CD4-positive, alpha-beta memory T cell (primary cell): ENCODE measurements around the gene FOXL2. TPM values are rescaled to one million over a fixed set of nuclear protein-coding genes. Genes with fewer than 3 reads are reported as not detected.

Source experiments
- CTCF ChIA-PET: fragments of 350-600 bp; sonication (Branson Sonifier 250); formaldehyde crosslinking; loops from one replicate; lab custom pipeline; 2021; ENCODE audit warnings: inconsistent platforms; ENCODE audit not compliant: partially characterized antibody; lab: Charles Lee
- POLR2A ChIA-PET: fragments of 350-600 bp; sonication (Branson Sonifier 250); formaldehyde crosslinking; loops from one replicate; lab custom pipeline; 2021; ENCODE audit not compliant: partially characterized antibody; lab: Charles Lee
- DNase-seq, 5 donors: peaks; one replicate each; pipeline versions ENCODE4 v3.0.0 to v3.0.0-alpha.2; 2020 to 2022; ENCODE audit warnings: mixed read lengths in 1 of 5
- H3K27ac ChIP-seq: one replicate; pipeline ENCODE4 v1.7.0; 2013; ENCODE audit warnings: low read depth, low read length
- H3K27me3 ChIP-seq: 2 replicates; pipeline ENCODE4 v1.7.0; 2013; ENCODE audit warnings: mild to moderate bottlenecking, low read length, moderate library complexity; ENCODE audit not compliant: insufficient read depth
- H3K36me3 ChIP-seq: 2 replicates; pipeline ENCODE4 v1.7.0; 2013; ENCODE audit warnings: mild to moderate bottlenecking, low read length, moderate library complexity; ENCODE audit not compliant: insufficient read depth
- H3K4me1 ChIP-seq: 2 replicates; pipeline ENCODE4 v1.7.0; 2013; ENCODE audit warnings: mild to moderate bottlenecking, low read length, moderate library complexity; ENCODE audit not compliant: insufficient read depth
- H3K4me3 ChIP-seq, 2 donors: one replicate each; pipeline ENCODE4 v1.7.0; 2013; ENCODE audit warnings: low read length in 2 of 2, mild to moderate bottlenecking in 1 of 2
- H3K9me3 ChIP-seq, 2 donors: one replicate each; pipeline ENCODE4 v1.7.0; 2013; ENCODE audit warnings: low read length in 2 of 2, control low read depth in 1 of 2; ENCODE audit not compliant: control insufficient read depth in 1 of 2
- H3K27ac Mint-ChIP-seq, 7 donors: one replicate each; pipeline ENCODE4 v1.8.0; 2020 to 2021; ENCODE audit warnings: mixed read lengths in 7 of 7, mild to moderate bottlenecking in 6 of 7, inconsistent platforms in 3 of 7, moderate library complexity in 3 of 7
- H3K27me3 Mint-ChIP-seq, 2 donors: one replicate each; pipeline ENCODE4 v1.8.0; 2020 to 2021; ENCODE audit warnings: mixed read lengths in 2 of 2
- H3K36me3 Mint-ChIP-seq, 2 donors: one replicate each; pipeline ENCODE4 v1.8.0; 2020 to 2021; ENCODE audit warnings: mixed read lengths in 2 of 2, inconsistent platforms in 1 of 2, mild to moderate bottlenecking in 1 of 2
- H3K4me1 Mint-ChIP-seq, 4 donors: one replicate each; pipeline ENCODE4 v1.8.0; 2020 to 2021; ENCODE audit warnings: mixed read lengths in 4 of 4, mild to moderate bottlenecking in 1 of 4
- H3K4me3 Mint-ChIP-seq, 8 donors: one replicate each; pipeline ENCODE4 v1.8.0; 2020 to 2021; ENCODE audit warnings: mixed read lengths in 8 of 8, mild to moderate bottlenecking in 7 of 8, moderate library complexity in 6 of 8, inconsistent platforms in 3 of 8
- H3K9me3 Mint-ChIP-seq, 8 donors: one replicate each; pipeline ENCODE4 v1.8.0; 2020 to 2021; ENCODE audit warnings: mixed read lengths in 8 of 8, mild to moderate bottlenecking in 5 of 8, inconsistent platforms in 3 of 8, moderate library complexity in 1 of 8
- intact Hi-C: fragments of 100-400 bp; cut with micrococcal nuclease; formaldehyde crosslinking; loops from one replicate; pipeline ENCODE4 v1.15.1; 2023
- polyA plus RNA-seq, 2 donors: library from polyadenylated mRNA; unstranded; fragments of 300-500 nt; fragmentation: Illumina TruSeq; gene quantifications; one replicate each; pipeline ENCODE4 v1.2.3, GENCODE V29; 2021
- total RNA-seq, 2 experiments: library from RNA; stranded (reverse); gene quantifications; one replicate each; pipeline ENCODE4 v1.2.3, GENCODE V29; 2021

Gene FOXL2
- total and polyA plus RNA-seq, 4 experiments from 2014 or later, result not detected

DNA sequence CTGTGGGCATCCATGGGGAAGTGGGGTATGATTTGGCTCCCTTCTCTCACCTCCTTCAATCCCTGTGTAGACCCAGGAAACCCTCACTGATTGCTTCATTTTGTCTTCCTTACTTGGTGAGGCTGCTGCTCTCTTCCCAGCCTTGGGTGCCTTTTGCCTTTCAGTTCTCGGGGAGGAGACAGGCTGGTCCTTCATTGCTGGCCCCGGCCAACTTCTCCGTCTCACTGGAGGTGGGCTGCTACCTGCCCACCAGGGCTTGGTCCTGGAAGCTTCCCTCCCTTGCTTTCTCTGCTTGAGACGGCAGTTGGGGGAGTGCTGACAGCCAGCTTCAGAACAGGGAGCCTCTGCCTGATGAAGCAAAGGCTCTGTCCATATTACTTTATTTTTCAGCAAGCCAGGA is 4.7 kb downstream of the FOXL2 start:
- Mint-ChIP-seq H3K27ac (no peak overlapping the region), H3K27me3 (peaks cover 66 to 70% of the 10 kb centered on the region in 2 donors), H3K36me3 (peaks cover 1 to 4% of the 10 kb centered on the region in 2 donors), H3K4me3 (peak overlapping the region in 2 of 8 donors; percentile 0 to 1), H3K4me1 (peaks cover 21 to 55% (median 35%) of the 10 kb centered on the region in 4 donors), H3K9me3 (peaks cover 0 to 12% (median 0%) of the 10 kb centered on the region in 8 donors)
- POLR2A ChIA-PET, result interaction anchor here (0.9 kb wide), 1 partner anchor 334 kb away, joined by 3 read pairs; the partner anchor contains the start of gene FAIM
- Histone ChIP-seq H3K4me3 (no peak overlapping the region), H3K36me3 (no peaks in the 10 kb centered on the region), H3K27me3 (peaks cover 73% of the 10 kb centered on the region), H3K4me1 (peaks cover 55% of the 10 kb centered on the region), H3K9me3 (no peaks in the 10 kb centered on the region), H3K27ac (no peak overlapping the region)
- CTCF ChIA-PET, result interaction anchor here (1.0 to 15.1 kb wide), 3 partner anchors 13 to 388 kb away, joined by 3 to 272 read pairs (median 6); no protein-coding TSS in a partner anchor
- no peak for DNase-seq
- intact Hi-C loops, result loop anchor here (10.0 kb wide), 2 partner anchors 607 to 757 kb away; partner anchors contain the start of gene ARMC8

GRCh38 chr3:138941259-138941885 is 5.6 kb downstream of the FOXL2 start:
- no peak for DNase-seq
- intact Hi-C loops, result loop anchor here (10.0 kb wide), 2 partner anchors 607 to 757 kb away; partner anchors contain the start of gene ARMC8
- H3K4me1 ChIP-seq, result peaks cover 56% of the 10 kb centered on the region

DNA sequence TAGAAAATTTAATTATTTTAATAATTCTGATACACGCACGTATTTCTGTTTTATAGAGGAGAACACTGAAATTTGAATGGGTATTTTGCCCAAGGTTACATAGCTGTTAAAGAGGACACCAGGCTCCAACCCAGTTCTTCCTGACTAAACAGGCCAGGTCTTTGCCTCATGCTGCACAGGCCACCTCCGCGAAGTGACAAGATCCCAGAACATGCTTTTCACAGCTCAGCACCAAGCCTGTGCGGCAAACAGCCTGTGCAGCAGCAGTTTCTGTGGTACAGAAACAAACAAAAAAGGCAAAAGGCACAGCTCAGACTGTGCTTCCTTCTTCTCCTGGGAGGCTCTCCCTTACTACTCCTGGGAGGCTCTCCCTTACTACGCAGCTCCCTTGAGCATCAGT is 6.5 kb downstream of the FOXL2 start:
- CTCF ChIA-PET, result interaction anchor here (1.0 to 15.1 kb wide), 4 partner anchors 10 to 342 kb away, joined by 3 to 272 read pairs (median 4); no protein-coding TSS in a partner anchor
- Histone ChIP-seq H3K36me3 (no peaks in the 10 kb centered on the region), H3K4me1 (peaks cover 61% of the 10 kb centered on the region), H3K4me3 (no peak overlapping the region), H3K27ac (no peak overlapping the region), H3K9me3 (no peaks in the 10 kb centered on the region), H3K27me3 (peaks cover 87% of the 10 kb centered on the region)
- Mint-ChIP-seq H3K36me3 (peaks cover 1 to 4% of the 10 kb centered on the region in 2 donors), H3K4me3 (no peak overlapping the region), H3K4me1 (peaks cover 26 to 66% (median 45%) of the 10 kb centered on the region in 4 donors), H3K27ac (no peak overlapping the region), H3K27me3 (peaks cover 72 to 80% of the 10 kb centered on the region in 2 donors), H3K9me3 (peaks cover 0 to 12% (median 0%) of the 10 kb centered on the region in 8 donors)
- POLR2A ChIA-PET, result no interaction called here
- no peak for DNase-seq
- intact Hi-C loops, result loop anchor here (10.0 kb wide), 2 partner anchors 606 to 756 kb away; partner anchors contain the start of gene ARMC8

More at GRCh38 chr3:138941259-138941885, 5.6 kb downstream of the FOXL2 start:
- H3K4me3 Mint-ChIP-seq, result no peak overlapping the region
- H3K27ac ChIP-seq, result no peak overlapping the region
- no peak overlapping the region for H3K4me3 ChIP-seq
- peaks cover 23 to 59% (median 40%) of the 10 kb centered on the region in 4 donors for H3K4me1 Mint-ChIP-seq
- H3K9me3 ChIP-seq, result no peaks in the 10 kb centered on the region
- ChIA-PET POLR2A (interaction anchor here (0.9 kb wide), 1 partner anchor 333 kb away, joined by 3 read pairs; the partner anchor contains the start of gene FAIM), CTCF (interaction anchor here (1.0 to 15.1 kb wide), 6 partner anchors 9 to 389 kb away, joined by 3 to 272 read pairs (median 4); no protein-coding TSS in a partner anchor)
- H3K36me3 ChIP-seq, result no peaks in the 10 kb centered on the region
- H3K27ac Mint-ChIP-seq, result peak overlapping the region in 1 of 7 donors; percentile 28
- H3K9me3 Mint-ChIP-seq, result peaks cover 0 to 12% (median 0%) of the 10 kb centered on the region in 8 donors
- H3K27me3 Mint-ChIP-seq, result peaks cover 72 to 73% of the 10 kb centered on the region in 2 donors
- peaks cover 1 to 4% of the 10 kb centered on the region in 2 donors for H3K36me3 Mint-ChIP-seq
- peaks cover 82% of the 10 kb centered on the region for H3K27me3 ChIP-seq

- no peak overlapping the region for H3K4me3 ChIP-seq
- no peaks in the 10 kb centered on the region for H3K9me3 ChIP-seq
- no peak for DNase-seq
- no peak overlapping the region for H3K27ac Mint-ChIP-seq
- H3K27me3 ChIP-seq, result peaks cover 82% of the 10 kb centered on the region
- intact Hi-C loops, result loop anchor here (5.0 to 10.0 kb wide), 3 partner anchors 403 to 755 kb away; partner anchors contain the start of genes ARMC8 and MRPS22
- H3K36me3 Mint-ChIP-seq, result peaks cover 0 to 1% of the 10 kb centered on the region in 2 donors
- ChIA-PET CTCF (interaction anchor here (1.4 to 15.1 kb wide), 3 partner anchors 11 to 18 kb away, joined by 3 to 272 read pairs (median 6); no protein-coding TSS in a partner anchor), POLR2A (no interaction called here)
- no peak overlapping the region for H3K27ac ChIP-seq
- peak overlapping the region in 2 of 8 donors; percentile 7 to 59 for H3K4me3 Mint-ChIP-seq
- H3K36me3 ChIP-seq, result no peaks in the 10 kb centered on the region
- peaks cover 71 to 80% of the 10 kb centered on the region in 2 donors for H3K27me3 Mint-ChIP-seq
- H3K9me3 Mint-ChIP-seq, result peaks cover 0 to 6% (median 0%) of the 10 kb centered on the region in 8 donors
- peaks cover 55% of the 10 kb centered on the region for H3K4me1 ChIP-seq
- H3K4me1 Mint-ChIP-seq, result peaks cover 22 to 59% (median 39%) of the 10 kb centered on the region in 4 donors
These were observed 7.2 kb downstream of the FOXL2 start for GRCh38 chr3:138939561-138940241.

DNA sequence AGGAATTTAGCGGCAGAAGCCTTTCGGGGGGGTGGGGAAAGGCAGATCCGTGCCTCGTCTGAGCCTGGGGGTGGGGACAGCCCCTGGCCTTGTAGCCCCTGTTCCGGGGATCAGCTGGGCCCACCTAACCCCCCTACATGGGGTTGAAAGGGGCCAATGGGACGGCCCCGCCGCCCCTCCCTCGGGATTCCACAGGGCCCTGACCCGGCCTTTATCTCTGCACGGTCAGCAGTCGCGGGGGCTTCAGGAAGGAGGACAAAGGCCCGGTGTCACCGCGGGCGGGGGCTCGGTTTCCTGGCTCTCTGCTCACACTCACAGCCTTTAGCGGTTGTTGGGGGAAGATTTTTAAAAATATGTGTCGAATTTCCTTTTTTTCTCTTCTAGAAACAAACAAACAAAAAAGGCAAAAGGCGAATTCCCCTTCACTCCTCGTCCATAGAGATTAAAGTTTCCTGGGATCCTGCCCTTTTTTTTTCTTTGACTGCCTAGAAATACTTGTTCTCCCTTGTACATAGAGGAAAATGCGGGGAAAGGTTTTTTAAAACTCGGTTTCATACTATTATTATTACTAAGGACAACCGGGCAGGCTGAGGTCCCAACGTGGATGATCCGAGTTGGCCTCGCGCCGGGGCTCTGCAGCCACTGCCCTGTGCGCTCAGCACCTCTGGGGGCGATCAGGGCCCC is 7.9 kb downstream of the FOXL2 start:
- Histone ChIP-seq H3K27ac (no peak overlapping the region), H3K36me3 (no peaks in the 10 kb centered on the region), H3K9me3 (no peaks in the 10 kb centered on the region), H3K27me3 (peaks cover 76% of the 10 kb centered on the region), H3K4me1 (peaks cover 48% of the 10 kb centered on the region), H3K4me3 (no peak overlapping the region)
- Mint-ChIP-seq H3K36me3 (no peaks in the 10 kb centered on the region), H3K4me1 (peaks cover 17 to 52% (median 33%) of the 10 kb centered on the region in 4 donors), H3K27ac (peak overlapping the region in 2 of 7 donors; percentile 15 to 59), H3K27me3 (peaks cover 71 to 81% of the 10 kb centered on the region in 2 donors), H3K9me3 (peaks cover 0 to 3% (median 0%) of the 10 kb centered on the region in 8 donors), H3K4me3 (peak overlapping the region in 6 of 8 donors; percentile 43 to 83 (median 64))
- no peak for DNase-seq
- ChIA-PET CTCF (interaction anchor here (1.1 to 15.1 kb wide), 2 partner anchors 18 to 26 kb away, joined by 3 to 272 read pairs; no protein-coding TSS in a partner anchor), POLR2A (no interaction called here)
- intact Hi-C loops, result loop anchor here (5.0 kb wide), 1 partner anchor 403 kb away; the partner anchor contains the start of gene MRPS22

GRCh38 chr3:138938056-138938876 is 8.7 kb downstream of the FOXL2 start:
- Histone ChIP-seq H3K4me1 (peaks cover 45% of the 10 kb centered on the region), H3K9me3 (no peaks in the 10 kb centered on the region), H3K27me3 (peaks cover 68% of the 10 kb centered on the region), H3K27ac (no peak overlapping the region), H3K4me3 (peak overlapping the region in 1 of 2 donors; percentile 24), H3K36me3 (no peaks in the 10 kb centered on the region)
- no peaks in the 10 kb centered on the region for H3K9me3 Mint-ChIP-seq
- peak overlapping the region; percentile 38 to 83 (median 64) for H3K4me3 Mint-ChIP-seq
- peaks cover 68 to 77% of the 10 kb centered on the region in 2 donors for H3K27me3 Mint-ChIP-seq
- peaks cover 16 to 45% (median 30%) of the 10 kb centered on the region in 4 donors for H3K4me1 Mint-ChIP-seq
- peak in 2 of 5 donors; percentile 31 to 32 for DNase-seq
- peak overlapping the region in 2 of 7 donors; percentile 59 to 70 for H3K27ac Mint-ChIP-seq
- no peaks in the 10 kb centered on the region for H3K36me3 Mint-ChIP-seq
- ChIA-PET POLR2A (no interaction called here), CTCF (interaction anchor here (1.1 to 15.1 kb wide), 2 partner anchors 17 to 25 kb away, joined by 3 to 272 read pairs; no protein-coding TSS in a partner anchor)
- intact Hi-C loops, result loop anchor here (5.0 kb wide), 1 partner anchor 404 kb away; the partner anchor contains the start of gene MRPS22
